ENCODE results near the gene KANSL1. TPM values are rescaled to one million over a fixed set of nuclear protein-coding genes. Genes with fewer than 3 reads are reported as not detected.
A peak's percentile ranks its signal among the peaks of the same experiment; 100 is the strongest.

Gene KANSL1
- total and polyA plus RNA-seq, 2 of the 4 experiments (the other 2 are of a cell fraction) = 19.1 to 49.6 TPM

- H3K23ac ChIP-seq (ENCODE audit: low read depth, low read length) = no peak overlapping the region
- H4K8ac ChIP-seq (ENCODE audit: low read depth in 2 of 2, low read length in 2 of 2) = no peak overlapping the region
- H3K9ac ChIP-seq (ENCODE audit: low read depth, low read length) = no peak overlapping the region
- TF ChIP-seq CTCF (conservative IDR thresholded peaks at IDR 0.05; ENCODE audit: low read depth, low read length) (no peak), SMC3 (IDR thresholded peaks at IDR 0.05; ENCODE audit: low read depth, low read length) (no peak), MXI1 (IDR thresholded peaks at IDR 0.05; ENCODE audit: borderline replicate concordance, low read depth, low read length) (no peak), RCOR1 (IDR thresholded peaks at IDR 0.05; ENCODE audit: insufficient replicate concordance, low read length) (no peak), CEBPB (IDR thresholded peaks at IDR 0.05; ENCODE audit: low read depth, low read length) (no peak), ELK1 (IDR thresholded peaks at IDR 0.05; ENCODE audit: borderline replicate concordance, low read depth, low read length) (no peak), FOS (IDR thresholded peaks at IDR 0.05; ENCODE audit: low read depth, low read length) (no peak), BHLHE40 (IDR thresholded peaks at IDR 0.05; ENCODE audit: low read depth, low read length) (no peak), CHD1 (IDR thresholded peaks at IDR 0.05; ENCODE audit: low read depth, low read length) (no peak), MAZ (IDR thresholded peaks at IDR 0.05; ENCODE audit: borderline replicate concordance, low read depth, low read length) (no peak), RAD21 (IDR thresholded peaks at IDR 0.05; ENCODE audit: low read length) (no peak), RFX5 (IDR thresholded peaks at IDR 0.05; ENCODE audit: low read depth, low read length) (no peak), POLR2A (IDR thresholded peaks at IDR 0.05; ENCODE audit: low read depth, low read length) (no peak), USF2 (IDR thresholded peaks at IDR 0.05; ENCODE audit: low read depth, low read length) (no peak), MAFK (IDR thresholded peaks at IDR 0.05; ENCODE audit: low read depth, low read length) (no peak), NFE2L2 (IDR thresholded peaks at IDR 0.05; ENCODE audit: low read depth, low read length) (no peak)
- ChIA-PET POLR2A (ENCODE audit: unreplicated experiment) (no interaction called here), CTCF (no interaction called here)
- in situ Hi-C loops (cut with MboI; ENCODE audit: low sequenced_read_pairs) (no loop called here), intact Hi-C loops (cut with micrococcal nuclease) (loop anchor here (5.0 to 10.0 kb wide), 2 partner anchors 33 to 64 kb away; no protein-coding TSS in a partner anchor), dilution Hi-C loops (cut with HindIII; ENCODE audit: low sequenced_read_pairs, unreplicated experiment) (no loop called here)
- H2AK5ac ChIP-seq (ENCODE audit: low read depth, low read length) = no peak overlapping the region
- H3K4ac ChIP-seq (ENCODE audit: low read depth, low read length) = no peak overlapping the region
- H2BK20ac ChIP-seq (ENCODE audit: low read depth, low read length) = no peak overlapping the region
- H3K9me3 ChIP-seq (ENCODE audit: control insufficient read depth, insufficient read depth, low read length) = no peaks in the 10 kb centered on the region
- H2AFZ ChIP-seq (replicated peaks; ENCODE audit: low read length, poor library complexity) = no peak overlapping the region
- no peak for ATAC-seq (ENCODE audit: low read depth)
- no peak overlapping the region for H3K4me3 ChIP-seq (ENCODE audit: insufficient read depth, low read depth, low read length)
- peak overlapping the region; percentile 29 for H2BK5ac ChIP-seq (ENCODE audit: low read depth, low read length, poor library complexity, severe bottlenecking)
- H3K27ac ChIP-seq (ENCODE audit: insufficient read depth, low read length) = no peak overlapping the region
- no peak overlapping the region for H3K14ac ChIP-seq (replicated peaks; ENCODE audit: low read depth, low read length)
- H3K18ac ChIP-seq (ENCODE audit: low read depth, low read length) = no peak overlapping the region
- no peak overlapping the region for H4K91ac ChIP-seq (ENCODE audit: insufficient read depth, low read depth, low read length)
- no TSS peak for BruUV-seq (replicated peaks)
- H3K36me3 ChIP-seq (ENCODE audit: control insufficient read depth, insufficient read depth, low read length) = no peaks in the 10 kb centered on the region
- no peaks in the 10 kb centered on the region for H3K27me3 ChIP-seq (ENCODE audit: control insufficient read depth, insufficient read depth, low read length)
- H2AK9ac ChIP-seq (replicated peaks; ENCODE audit: low read depth, low read length, poor library complexity) = no peak overlapping the region
- H3K9me1 ChIP-seq (ENCODE audit: insufficient read depth, low read length) = peaks cover 16% of the 10 kb centered on the region
- no peak for DNase-seq
- no peak overlapping the region for H2BK120ac ChIP-seq (ENCODE audit: low read depth, low read length)
- H4K20me1 ChIP-seq (ENCODE audit: insufficient read depth, low read length) = peaks cover 95% of the 10 kb centered on the region
- peaks cover 9% of the 10 kb centered on the region for H3K4me1 ChIP-seq (ENCODE audit: control insufficient read depth, insufficient read depth, low read length)
- no peak overlapping the region for H2BK15ac ChIP-seq (ENCODE audit: low read depth, low read length)
- H3K4me2 ChIP-seq (ENCODE audit: low read depth, low read length) = no peak overlapping the region
- no CpG with 5 or more reads among the region's 2 CpGs for WGBS, 2 experiments (ENCODE audit: extremely low coverage in 2 of 2, insufficient read length in 1 of 2)
- H3K79me1 ChIP-seq (ENCODE audit: low read depth in 1 of 2, low read length in 2 of 2) = peaks cover 13 to 83% of the 10 kb centered on the region in 2 experiments; a peak in 3 of 4 replicates
- H4K5ac ChIP-seq (ENCODE audit: low read depth, low read length) = no peak overlapping the region
- no peak overlapping the region for H3K56ac ChIP-seq (ENCODE audit: extremely low read depth, insufficient read depth, low read length)
These were observed 42.8 kb downstream of the KANSL1 start for GRCh38 chr17:46150216-46150963.

All from IMR-90 (cell line).